ENCODE measurements around the gene MRPS17. TPM values are rescaled to one million over a fixed set of nuclear protein-coding genes. Genes with fewer than 3 reads are reported as not detected.

The MRPS17 gene
- total RNA-seq, 2 experiments from 2014 or later, result 6.7 to 6.9 TPM

DNA sequence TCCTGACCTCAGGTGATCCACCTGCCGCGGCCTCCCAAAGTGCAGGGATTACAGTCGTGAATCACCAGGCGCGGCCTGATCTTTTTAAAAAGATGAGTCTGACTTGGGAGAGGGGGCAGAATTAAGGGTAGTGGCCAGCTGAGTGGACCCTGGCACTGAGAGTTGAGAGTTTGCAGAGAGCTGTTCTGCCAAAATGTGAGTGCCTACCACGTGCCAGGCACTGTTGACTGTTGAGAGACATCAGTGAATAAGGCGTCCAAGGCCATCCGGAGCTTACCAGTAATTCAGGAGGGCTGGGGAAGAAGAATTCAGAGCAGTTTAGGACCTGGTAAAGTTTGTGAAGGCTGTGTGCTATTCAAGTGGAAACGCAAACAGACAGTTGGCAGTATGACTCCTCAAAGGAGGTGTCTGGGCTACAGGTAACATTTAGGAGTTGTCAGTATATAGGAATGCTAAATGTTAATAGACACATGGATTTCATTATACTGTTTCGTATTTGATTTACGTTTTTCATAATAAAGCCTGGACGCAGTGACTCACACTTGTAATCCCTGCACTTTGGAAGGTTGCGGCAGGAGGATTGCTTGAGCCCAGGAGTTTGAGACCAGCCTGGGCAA, 14.2 kb downstream of the MRPS17 start:
- Histone ChIP-seq H3K4me1 (ENCODE audit: insufficient read depth, low read length) (peaks cover 37% of the 10 kb centered on the region), H3K36me3 (ENCODE audit: insufficient read depth, low read length) (peaks cover 5% of the 10 kb centered on the region), H3K27me3 (ENCODE audit: control insufficient read depth in 1 of 2, insufficient read depth in 2 of 2, low read length in 2 of 2) (no peaks in the 10 kb centered on the region), H3K4me3 (ENCODE audit: low read length) (no peak overlapping the region), H3K9me3 (ENCODE audit: control insufficient read depth in 1 of 2, insufficient read depth in 1 of 2, low read length in 2 of 2) (no peaks in the 10 kb centered on the region), H3K27ac (ENCODE audit: low read depth in 1 of 2, low read length in 2 of 2) (no peak overlapping the region)
- peaks cover 20% of the 10 kb centered on the region for H3K36me3 Mint-ChIP-seq (ENCODE audit: low read depth)
- no peaks in the 10 kb centered on the region for H3K27me3 Mint-ChIP-seq
- ChIA-PET CTCF (interaction anchor here (1.7 kb wide), 1 partner anchor 108 kb away, joined by 3 read pairs; no protein-coding TSS in a partner anchor), POLR2A (interaction anchor here (2.9 kb wide), 1 partner anchor 140 kb away, joined by 18 read pairs; the partner anchor contains the start of gene CHCHD2)
- no peaks in the 10 kb centered on the region for H3K9me3 Mint-ChIP-seq
- ATAC-seq (ENCODE audit: poor library complexity) (no peak), DNase-seq (no peak)
- TF ChIP-seq, protein P1, sequence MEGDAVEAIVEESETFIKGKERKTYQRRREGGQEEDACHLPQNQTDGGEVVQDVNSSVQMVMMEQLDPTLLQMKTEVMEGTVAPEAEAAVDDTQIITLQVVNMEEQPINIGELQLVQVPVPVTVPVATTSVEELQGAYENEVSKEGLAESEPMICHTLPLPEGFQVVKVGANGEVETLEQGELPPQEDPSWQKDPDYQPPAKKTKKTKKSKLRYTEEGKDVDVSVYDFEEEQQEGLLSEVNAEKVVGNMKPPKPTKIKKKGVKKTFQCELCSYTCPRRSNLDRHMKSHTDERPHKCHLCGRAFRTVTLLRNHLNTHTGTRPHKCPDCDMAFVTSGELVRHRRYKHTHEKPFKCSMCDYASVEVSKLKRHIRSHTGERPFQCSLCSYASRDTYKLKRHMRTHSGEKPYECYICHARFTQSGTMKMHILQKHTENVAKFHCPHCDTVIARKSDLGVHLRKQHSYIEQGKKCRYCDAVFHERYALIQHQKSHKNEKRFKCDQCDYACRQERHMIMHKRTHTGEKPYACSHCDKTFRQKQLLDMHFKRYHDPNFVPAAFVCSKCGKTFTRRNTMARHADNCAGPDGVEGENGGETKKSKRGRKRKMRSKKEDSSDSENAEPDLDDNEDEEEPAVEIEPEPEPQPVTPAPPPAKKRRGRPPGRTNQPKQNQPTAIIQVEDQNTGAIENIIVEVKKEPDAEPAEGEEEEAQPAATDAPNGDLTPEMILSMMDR (IDR thresholded peaks at IDR 0.05), result no peak
- peaks cover 55% of the 10 kb centered on the region for H3K4me1 Mint-ChIP-seq (ENCODE audit: low read depth)
- intact Hi-C loops (cut with DNase I, micrococcal nuclease), result loop anchor here (5.0 to 10.0 kb wide), 7 partner anchors 79 to 1211 kb away; partner anchors contain the start of genes SEC61G (in 1 of the 2), VOPP1 (in 1 of the 2) and ZNF713 (in 1 of the 2)
- H3K4me3 Mint-ChIP-seq, result peak overlapping the region; percentile 74
- H3K27ac Mint-ChIP-seq, result peak overlapping the region; percentile 92

DNA sequence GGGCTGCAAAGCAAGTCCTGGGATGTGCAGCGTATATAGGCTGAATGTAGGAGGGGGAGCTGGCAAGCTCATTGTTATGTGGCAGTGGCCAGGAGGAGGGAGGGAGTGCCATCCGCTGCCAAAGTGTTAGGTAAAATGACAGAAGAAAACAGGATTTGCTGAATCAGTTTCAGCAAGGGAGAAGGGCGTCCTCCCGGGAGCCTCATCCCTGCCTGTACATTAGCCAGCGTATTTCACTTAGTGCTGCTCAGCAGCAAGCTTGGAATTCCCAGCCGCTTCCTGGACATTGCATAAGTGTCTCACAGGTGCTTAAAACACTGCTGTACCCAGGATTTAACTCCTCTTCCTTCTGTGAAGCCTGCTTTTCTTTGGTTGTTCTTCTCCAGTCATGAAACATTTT, 15.2 kb downstream of the MRPS17 start:
- Histone ChIP-seq H3K4me1 (ENCODE audit: insufficient read depth, low read length) (peaks cover 37% of the 10 kb centered on the region), H3K4me3 (ENCODE audit: low read length) (no peak overlapping the region), H3K36me3 (ENCODE audit: insufficient read depth, low read length) (peaks cover 5% of the 10 kb centered on the region), H3K9me3 (ENCODE audit: control insufficient read depth in 1 of 2, insufficient read depth in 1 of 2, low read length in 2 of 2) (no peaks in the 10 kb centered on the region), H3K27ac (ENCODE audit: low read depth in 1 of 2, low read length in 2 of 2) (no peak overlapping the region), H3K27me3 (ENCODE audit: control insufficient read depth in 1 of 2, insufficient read depth in 2 of 2, low read length in 2 of 2) (no peaks in the 10 kb centered on the region)
- intact Hi-C loops (cut with DNase I, micrococcal nuclease), result loop anchor here (5.0 to 10.0 kb wide), 7 partner anchors 80 to 1212 kb away; partner anchors contain the start of genes SEC61G (in 1 of the 2), VOPP1 (in 1 of the 2) and ZNF713 (in 1 of the 2)
- ChIA-PET POLR2A (interaction anchor here (0.6 to 0.7 kb wide), 2 partner anchors 34 to 51 kb away, joined by 3 read pairs; no protein-coding TSS in a partner anchor), CTCF (no interaction called here)
- no peaks in the 10 kb centered on the region for H3K27me3 Mint-ChIP-seq
- H3K4me1 Mint-ChIP-seq (ENCODE audit: low read depth), result peaks cover 60% of the 10 kb centered on the region
- TF ChIP-seq, protein P1 (IDR thresholded peaks at IDR 0.05), result no peak
- no peaks in the 10 kb centered on the region for H3K9me3 Mint-ChIP-seq
- H3K36me3 Mint-ChIP-seq (ENCODE audit: low read depth), result peaks cover 20% of the 10 kb centered on the region
- ATAC-seq (ENCODE audit: poor library complexity) (no peak), DNase-seq (no peak)
- peak overlapping the region; percentile 32 for H3K4me3 Mint-ChIP-seq
- peak overlapping the region; percentile 46 for H3K27ac Mint-ChIP-seq

DNA sequence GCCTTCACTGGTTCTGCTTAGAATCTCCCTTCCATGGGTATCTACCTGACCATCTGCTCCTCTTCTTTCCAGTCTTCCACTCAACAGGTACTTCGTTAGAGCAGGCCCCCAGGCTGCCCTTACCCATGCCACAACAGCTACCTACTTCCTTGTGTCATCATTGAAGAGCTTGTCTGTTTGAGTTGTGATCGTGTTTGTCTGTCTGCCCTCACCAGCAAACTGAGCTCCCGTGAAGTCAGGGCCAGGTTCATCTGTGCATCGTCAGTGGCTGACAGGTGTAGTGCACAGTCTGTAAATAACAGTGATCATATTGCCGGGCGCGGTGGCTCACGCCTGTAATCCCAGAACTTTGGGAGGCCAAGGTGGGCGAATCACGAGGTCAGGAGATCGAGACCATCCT, 17.7 kb downstream of the MRPS17 start:
- H3K27me3 Mint-ChIP-seq, result no peaks in the 10 kb centered on the region

More for the DNA sequence above, 17.7 kb downstream of the MRPS17 start:
- H3K4me3 ChIP-seq (ENCODE audit: low read length), result no peak overlapping the region
- H3K27me3 ChIP-seq (ENCODE audit: control insufficient read depth in 1 of 2, insufficient read depth in 2 of 2, low read length in 2 of 2), result no peaks in the 10 kb centered on the region
- peaks cover 24% of the 10 kb centered on the region for H3K4me1 ChIP-seq (ENCODE audit: insufficient read depth, low read length)
- H3K27ac ChIP-seq (ENCODE audit: low read depth in 1 of 2, low read length in 2 of 2), result no peak overlapping the region
- H3K4me1 Mint-ChIP-seq (ENCODE audit: low read depth), result peaks cover 53% of the 10 kb centered on the region
- H3K9me3 Mint-ChIP-seq, result no peaks in the 10 kb centered on the region
- TF ChIP-seq, protein P1 (IDR thresholded peaks at IDR 0.05), result no peak
- no peak overlapping the region for H3K27ac Mint-ChIP-seq
- H3K36me3 ChIP-seq (ENCODE audit: insufficient read depth, low read length), result peaks cover 5% of the 10 kb centered on the region
- intact Hi-C loops (cut with DNase I, micrococcal nuclease), result loop anchor here (5.0 to 10.0 kb wide), 7 partner anchors 82 to 1215 kb away; partner anchors contain the start of genes SEC61G (in 1 of the 2), VOPP1 (in 1 of the 2) and ZNF713 (in 1 of the 2)
- no peak for ATAC-seq (ENCODE audit: poor library complexity)
- peaks cover 23% of the 10 kb centered on the region for H3K36me3 Mint-ChIP-seq (ENCODE audit: low read depth)
- CTCF ChIA-PET, result no interaction called here
- no peaks in the 10 kb centered on the region for H3K9me3 ChIP-seq (ENCODE audit: control insufficient read depth in 1 of 2, insufficient read depth in 1 of 2, low read length in 2 of 2)
- POLR2A ChIA-PET, result no interaction called here
- H3K4me3 Mint-ChIP-seq, result no peak overlapping the region
- DNase-seq, result no peak
